Measurements from ENCODE around the gene L3MBTL4.
"Not testable (repeated sequence)": the region's sequence is repeated elsewhere in the genome, so short reads cannot be mapped to it uniquely, and the experiment has no call there.

Gene L3MBTL4

GRCh38 chr18:6170604-6171003 lies 244.1 kb downstream of the L3MBTL4 start:
- DNase-seq = no peak

GRCh38 chr18:6161549-6161948 lies 253.2 kb downstream of the L3MBTL4 start:
- no peak for DNase-seq

GRCh38 chr18:6159426-6159825 lies 255.3 kb downstream of the L3MBTL4 start:
- DNase-seq = no peak

- DNase-seq = no peak
Observed at GRCh38 chr18:6158958-6159357, 255.8 kb downstream of the L3MBTL4 start.

- no peak for DNase-seq
Observed at GRCh38 chr18:6156446-6156845, 258.3 kb downstream of the L3MBTL4 start.

- DNase-seq = no peak
Observed at GRCh38 chr18:6155707-6156106, 259.0 kb downstream of the L3MBTL4 start.

- no peak for DNase-seq
Observed at GRCh38 chr18:6150430-6150829, 264.3 kb downstream of the L3MBTL4 start.

GRCh38 chr18:6146307-6146661 lies 268.4 kb downstream of the L3MBTL4 start:
- no peak for DNase-seq

- peak; percentile 74 for DNase-seq
Observed at GRCh38 chr18:6145645-6146306, 268.9 kb downstream of the L3MBTL4 start.

GRCh38 chr18:6139007-6139406 lies 275.7 kb downstream of the L3MBTL4 start:
- no peak for DNase-seq

GRCh38 chr18:6135901-6136300 lies 278.8 kb downstream of the L3MBTL4 start:
- DNase-seq = not testable (repeated sequence)

- not testable (repeated sequence) for DNase-seq
Observed at GRCh38 chr18:6135029-6135428, 279.7 kb downstream of the L3MBTL4 start.

- no peak for DNase-seq
Observed at GRCh38 chr18:6132751-6133368, 281.9 kb downstream of the L3MBTL4 start.

- DNase-seq = no peak
Observed at GRCh38 chr18:6120820-6121279, 293.9 kb downstream of the L3MBTL4 start.

- no peak for DNase-seq
Observed at GRCh38 chr18:6119761-6120160, 294.9 kb downstream of the L3MBTL4 start.

- DNase-seq = no peak
Observed at GRCh38 chr18:6118080-6118479, 296.6 kb downstream of the L3MBTL4 start.

- no peak for DNase-seq
Observed at GRCh38 chr18:6115710-6116109, 299.0 kb downstream of the L3MBTL4 start.

GRCh38 chr18:6113650-6114049 lies 301.1 kb downstream of the L3MBTL4 start:
- no peak for DNase-seq

- no peak for DNase-seq
Observed at GRCh38 chr18:6111726-6112125, 303.0 kb downstream of the L3MBTL4 start.

GRCh38 chr18:6109743-6110142 lies 305.0 kb downstream of the L3MBTL4 start:
- no peak for DNase-seq

GRCh38 chr18:6107794-6108193 lies 306.9 kb downstream of the L3MBTL4 start:
- DNase-seq = no peak

- no peak for DNase-seq
Observed at GRCh38 chr18:6106091-6106685, 308.5 kb downstream of the L3MBTL4 start.

GRCh38 chr18:6103741-6104140 lies 311.0 kb downstream of the L3MBTL4 start:
- no peak for DNase-seq

- DNase-seq = no peak
Observed at GRCh38 chr18:6096730-6097129, 318.0 kb downstream of the L3MBTL4 start.

All from femur (tissue), 1 donor.